GM06990 (cell line): ENCODE data around the gene WHRN.

Experiments
- DNase-seq: peaks from one replicate; pipeline ENCODE4 v3.0.0-alpha.2; 2011; ENCODE audit not compliant: insufficient read length; ENCODE audit errors: extremely low read depth
- H3K27me3 ChIP-seq: replicated peaks from 2 replicates; pipeline ENCODE4 v1.6.0; 2011; ENCODE audit warnings: low read length; ENCODE audit not compliant: control insufficient read depth, insufficient read depth
- H3K36me3 ChIP-seq: 2 replicates; pipeline ENCODE4 v1.5.1; 2011; ENCODE audit warnings: low read length; ENCODE audit not compliant: control insufficient read depth, insufficient read depth
- H3K4me3 ChIP-seq: replicated peaks from 2 replicates; pipeline ENCODE4 v1.5.1; 2011; ENCODE audit warnings: low read depth, mild to moderate bottlenecking, control low read depth, low read length
- CTCF ChIP-seq: IDR thresholded peaks from 2 replicates; pipeline ENCODE4 v1.5.1; 2011; ENCODE audit warnings: low read length, control low read depth, mild to moderate bottlenecking, inconsistent platforms; ENCODE audit not compliant: insufficient read depth, poor library complexity, severe bottlenecking

The WHRN gene

DNA sequence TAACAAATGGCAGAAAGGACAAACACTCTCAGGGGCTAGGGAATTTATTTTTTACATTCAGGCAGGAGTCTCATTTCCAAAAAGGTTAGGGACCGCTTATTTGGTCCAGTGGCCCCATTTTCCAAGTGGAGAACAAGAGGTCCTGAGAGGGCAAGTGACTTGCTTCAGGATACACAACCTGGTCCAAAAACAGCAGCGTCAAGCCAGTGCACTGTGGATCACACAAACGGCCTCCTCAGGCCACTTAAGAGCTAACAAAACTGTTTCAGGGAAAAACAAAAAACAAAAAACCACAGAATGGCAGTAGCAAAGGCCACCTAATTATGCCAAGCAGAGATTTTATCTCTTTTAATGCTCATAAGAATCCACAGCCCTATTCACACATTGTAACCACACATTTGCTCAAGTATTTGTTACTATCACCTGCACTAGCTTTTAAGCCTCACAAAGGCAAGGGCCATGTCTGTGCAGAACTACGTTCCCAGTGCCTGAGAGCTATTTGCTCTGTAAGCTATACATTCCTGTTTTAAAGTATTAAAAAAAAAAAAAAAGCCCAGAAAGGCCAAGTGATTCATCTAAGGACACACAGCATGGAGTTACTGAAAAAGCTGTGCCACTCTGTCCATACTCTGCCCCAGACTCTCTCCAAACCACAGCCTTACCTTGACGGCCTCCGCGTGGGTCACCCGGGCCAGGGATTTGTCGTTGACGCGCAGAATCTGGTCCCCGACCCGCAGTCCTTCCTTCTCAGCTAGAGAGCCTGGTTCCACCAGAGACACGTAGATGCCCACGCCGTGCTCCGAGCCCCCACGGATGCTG lies 1.5 kb downstream of the WHRN start:
- peaks cover 4% of the 10 kb centered on the region for H3K27me3 ChIP-seq
- no peak for DNase-seq
- no peak for TF ChIP-seq CTCF
- no peak overlapping the region for H3K4me3 ChIP-seq
- H3K36me3 ChIP-seq, result no peaks in the 10 kb centered on the region

DNA sequence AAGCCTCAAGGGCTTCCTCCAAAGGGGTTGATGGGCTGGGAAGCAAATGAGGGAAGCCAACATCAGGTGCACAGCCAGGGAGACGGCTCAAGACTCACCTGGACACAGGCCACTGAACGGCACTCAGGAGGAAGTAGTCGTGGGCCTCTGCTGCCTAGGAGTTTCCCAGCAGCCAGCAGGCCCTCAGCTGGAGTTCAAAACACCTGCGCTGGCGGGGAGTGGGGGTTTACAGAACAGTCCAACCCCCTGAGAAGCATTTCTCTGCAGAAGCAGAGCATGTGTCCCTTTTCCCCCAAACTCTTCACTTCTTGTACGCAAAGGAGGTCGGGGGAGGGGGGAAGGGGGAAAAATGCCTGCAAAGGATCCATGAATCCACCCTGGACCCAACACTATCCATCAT lies 2.3 kb downstream of the WHRN start:
- Histone ChIP-seq H3K36me3 (no peaks in the 10 kb centered on the region), H3K4me3 (no peak overlapping the region), H3K27me3 (peaks cover 3% of the 10 kb centered on the region)
- TF ChIP-seq CTCF, result no peak
- no peak for DNase-seq

GRCh38 chr9:114501796-114502682 lies 3.2 kb downstream of the WHRN start:
- H3K4me3 ChIP-seq, result no peak overlapping the region
- no peak for DNase-seq
- no peak for TF ChIP-seq CTCF
- peaks cover 3% of the 10 kb centered on the region for H3K27me3 ChIP-seq
- no peaks in the 10 kb centered on the region for H3K36me3 ChIP-seq

DNA sequence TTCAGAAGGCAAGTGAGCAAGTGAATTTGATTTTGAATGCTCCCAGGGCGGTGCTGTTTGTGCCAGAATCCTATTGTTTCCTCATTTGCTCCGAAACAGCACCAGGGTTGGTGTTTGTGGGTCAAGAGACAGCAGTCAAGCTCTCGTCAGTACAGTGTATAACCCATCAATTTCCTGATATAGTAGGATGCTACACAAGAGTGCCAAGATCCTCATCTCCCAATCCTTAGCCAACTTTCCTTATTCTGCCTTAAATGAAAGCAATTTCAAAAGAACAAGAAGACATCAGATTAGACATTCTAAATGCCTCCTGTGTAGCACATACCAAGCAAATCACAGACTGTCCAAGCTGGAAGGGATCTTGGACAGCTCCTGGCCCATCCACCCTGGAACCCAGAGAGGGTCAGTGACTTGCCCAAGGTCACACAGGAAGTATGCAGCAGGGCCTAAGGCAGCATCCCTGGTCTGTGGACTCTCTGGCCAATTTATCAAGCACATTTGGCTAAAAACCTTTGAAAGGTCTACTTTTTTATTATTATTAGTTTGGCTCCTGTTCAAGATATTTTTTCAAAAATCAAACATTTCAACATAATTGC lies 4.5 kb downstream of the WHRN start:
- no peak for TF ChIP-seq CTCF
- no peak for DNase-seq
- H3K27me3 ChIP-seq, result peaks cover under 1% of the 10 kb centered on the region
- no peak overlapping the region for H3K4me3 ChIP-seq
- H3K36me3 ChIP-seq, result no peaks in the 10 kb centered on the region

- no peak overlapping the region for H3K4me3 ChIP-seq
- TF ChIP-seq CTCF, result no peak
- no peaks in the 10 kb centered on the region for H3K36me3 ChIP-seq
- H3K27me3 ChIP-seq, result no peaks in the 10 kb centered on the region; the same call in none of the 2 replicates
- no peak for DNase-seq
These were observed 5.2 kb downstream of the WHRN start for GRCh38 chr9:114499941-114500696.
